GM18520 (cell line): Measurements from ENCODE around the gene CYB5R3.
"Not testable (repeated sequence)": the region's sequence is repeated elsewhere in the genome, so short reads cannot be mapped to it uniquely, and the experiment has no call there.

Experiments
- ATAC-seq: cut with Tn5 transposase; IDR thresholded peaks from one replicate; pipeline ENCODE4 v1.9.1; 2021; ENCODE audit not compliant: unreplicated experiment

The CYB5R3 gene

DNA sequence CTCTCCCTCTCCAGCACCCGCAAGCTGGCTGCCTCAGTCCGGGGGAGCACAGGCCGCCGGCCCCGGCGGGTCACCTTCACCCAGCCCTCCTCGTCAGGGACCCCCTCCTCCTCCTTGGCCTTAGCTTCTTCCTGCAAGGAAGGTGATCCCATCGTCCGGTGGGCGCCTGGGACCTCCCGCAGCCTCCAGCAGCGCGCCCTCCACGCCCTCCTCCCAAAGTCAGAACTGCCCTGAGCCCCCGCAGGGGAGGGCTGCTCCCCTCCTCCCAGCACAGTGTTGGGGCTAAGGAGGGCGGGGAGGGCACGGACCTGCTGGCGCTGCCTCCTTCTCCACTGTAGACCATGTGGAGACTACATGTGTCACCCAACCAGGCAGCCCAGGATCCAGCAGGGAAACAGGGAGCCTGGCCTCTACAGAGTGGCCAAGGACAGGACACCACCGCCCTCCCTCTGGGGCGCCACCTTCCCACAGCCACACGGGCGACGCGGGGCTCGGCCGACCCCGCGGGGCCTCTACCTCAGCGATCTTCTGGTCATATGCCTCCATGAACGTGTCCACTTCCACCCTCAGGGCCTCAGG, 73.1 kb downstream of the CYB5R3 start:
- ATAC-seq: not testable (repeated sequence)

DNA sequence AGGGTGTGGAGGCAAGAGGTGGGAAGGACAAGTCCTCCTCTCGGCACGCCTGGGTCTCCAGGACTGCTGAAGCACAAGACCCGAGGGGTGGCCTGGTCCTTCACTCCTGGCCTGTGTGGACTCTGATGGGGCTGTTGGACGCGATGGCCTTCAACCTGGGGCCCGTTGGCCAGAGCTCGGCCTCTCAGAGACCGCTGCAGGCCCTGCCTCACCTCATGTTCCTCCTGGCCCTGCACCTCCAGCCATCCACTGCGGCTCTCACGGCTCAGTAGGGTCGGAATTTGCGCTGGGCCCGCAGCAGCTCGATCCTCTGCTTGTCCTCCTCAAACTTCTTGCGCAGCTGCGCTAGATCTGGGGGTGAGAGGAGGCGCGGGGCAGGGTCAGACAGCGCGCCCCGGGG, 74.7 kb downstream of the CYB5R3 start:
- not testable (repeated sequence) for ATAC-seq

DNA sequence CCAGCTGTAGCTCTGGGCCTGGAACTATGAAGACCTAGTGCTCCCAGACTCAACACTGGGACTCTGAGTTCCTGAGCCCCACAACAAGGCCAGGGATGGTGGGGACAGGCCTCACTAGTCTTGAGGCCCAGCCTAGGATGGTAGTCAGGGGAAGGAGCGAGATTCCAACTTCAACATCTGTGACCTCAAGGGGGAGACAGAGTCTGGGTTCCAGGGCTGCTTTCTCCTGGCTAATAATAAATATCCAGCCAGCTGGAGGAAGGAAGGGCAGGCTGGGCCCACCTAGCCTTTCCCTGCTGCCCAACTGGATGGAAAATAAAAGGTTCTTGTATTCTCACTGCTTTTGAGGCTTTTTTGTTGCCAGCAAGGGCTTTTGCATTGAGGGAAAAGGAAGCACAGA, 75.1 kb downstream of the CYB5R3 start:
- not testable (repeated sequence) for ATAC-seq

DNA sequence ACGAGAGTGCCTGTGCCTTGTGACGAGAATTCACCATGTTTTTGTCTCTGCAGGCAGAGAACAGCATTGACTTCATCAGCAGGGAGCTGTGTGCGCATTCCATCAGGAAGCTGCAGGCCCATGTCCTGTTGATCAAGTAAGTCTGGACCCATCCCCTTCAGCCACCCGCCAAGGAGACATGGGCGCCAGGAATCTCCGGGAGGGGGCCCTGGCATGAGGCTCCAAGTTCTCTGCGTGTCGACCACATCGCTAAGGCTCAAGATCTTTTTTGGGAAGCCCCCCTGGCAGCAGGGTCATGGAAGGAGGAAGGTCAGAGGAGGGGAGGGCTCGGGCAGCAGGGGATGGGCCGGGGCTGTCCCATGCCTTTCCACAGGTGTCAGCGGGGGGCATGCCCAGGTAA, 78.1 kb downstream of the CYB5R3 start:
- not testable (repeated sequence) for ATAC-seq

DNA sequence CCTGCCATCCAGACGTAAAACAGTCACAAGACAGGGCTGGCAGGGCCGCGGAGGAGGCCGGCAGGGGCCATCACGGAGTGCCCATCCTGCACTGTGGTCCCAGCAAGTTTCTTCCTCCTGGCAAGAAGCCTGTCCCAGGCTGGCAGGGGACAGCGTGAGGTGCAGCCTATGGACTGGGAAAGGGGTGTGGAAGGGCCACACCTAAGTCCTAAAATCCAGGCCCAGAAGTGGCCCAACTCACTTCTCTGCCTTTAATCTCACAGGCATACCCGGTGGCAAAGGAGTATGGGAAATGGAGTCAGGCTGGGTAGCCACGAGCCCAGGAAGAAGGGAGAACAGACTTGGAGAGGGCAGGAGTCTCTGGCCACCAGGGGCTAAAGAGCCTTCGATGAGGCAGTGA, 78.6 kb downstream of the CYB5R3 start:
- not testable (repeated sequence) for ATAC-seq

DNA sequence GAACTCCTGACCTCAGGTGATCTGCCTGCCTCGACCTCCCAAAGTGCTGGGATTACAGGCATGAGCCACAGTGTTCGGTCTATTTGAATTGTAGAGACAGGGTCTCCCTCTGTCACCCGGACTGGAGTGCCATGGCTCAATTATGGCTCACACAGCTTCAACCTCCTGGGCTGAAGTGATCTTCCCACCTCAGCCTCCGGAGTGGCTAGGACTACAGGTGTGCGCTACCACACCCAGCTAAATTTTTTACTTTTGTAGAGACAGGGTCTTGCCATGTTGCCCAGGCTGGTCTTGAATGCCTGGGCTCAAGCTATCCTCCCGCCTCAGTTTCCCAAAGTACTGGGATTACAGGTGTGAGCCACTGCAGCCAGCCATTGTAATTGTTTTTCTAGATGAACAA, 81.2 kb downstream of the CYB5R3 start:
- ATAC-seq: not testable (repeated sequence)
